AG09309 (cell line): ENCODE data around the gene ATP13A5.

Experiments used
- DNase-seq: peaks from one replicate; pipeline ENCODE4 v3.0.0-alpha.2; 2010; ENCODE audit warnings: low read depth
- H3K4me3 ChIP-seq: 2 replicates; pipeline ENCODE4 v1.5.1; 2011; ENCODE audit warnings: mild to moderate bottlenecking, low read depth, low read length, moderate library complexity; ENCODE audit not compliant: control insufficient read depth
- TF ChIP-seq, protein P1 (sequence below): IDR thresholded peaks from 2 replicates; pipeline ENCODE4 v1.5.1; 2011; ENCODE audit warnings: mild to moderate bottlenecking, low read depth, low read length, inconsistent platforms; ENCODE audit not compliant: insufficient read depth, control insufficient read depth; ENCODE audit errors: missing control alignments

ATP13A5 gene

DNA sequence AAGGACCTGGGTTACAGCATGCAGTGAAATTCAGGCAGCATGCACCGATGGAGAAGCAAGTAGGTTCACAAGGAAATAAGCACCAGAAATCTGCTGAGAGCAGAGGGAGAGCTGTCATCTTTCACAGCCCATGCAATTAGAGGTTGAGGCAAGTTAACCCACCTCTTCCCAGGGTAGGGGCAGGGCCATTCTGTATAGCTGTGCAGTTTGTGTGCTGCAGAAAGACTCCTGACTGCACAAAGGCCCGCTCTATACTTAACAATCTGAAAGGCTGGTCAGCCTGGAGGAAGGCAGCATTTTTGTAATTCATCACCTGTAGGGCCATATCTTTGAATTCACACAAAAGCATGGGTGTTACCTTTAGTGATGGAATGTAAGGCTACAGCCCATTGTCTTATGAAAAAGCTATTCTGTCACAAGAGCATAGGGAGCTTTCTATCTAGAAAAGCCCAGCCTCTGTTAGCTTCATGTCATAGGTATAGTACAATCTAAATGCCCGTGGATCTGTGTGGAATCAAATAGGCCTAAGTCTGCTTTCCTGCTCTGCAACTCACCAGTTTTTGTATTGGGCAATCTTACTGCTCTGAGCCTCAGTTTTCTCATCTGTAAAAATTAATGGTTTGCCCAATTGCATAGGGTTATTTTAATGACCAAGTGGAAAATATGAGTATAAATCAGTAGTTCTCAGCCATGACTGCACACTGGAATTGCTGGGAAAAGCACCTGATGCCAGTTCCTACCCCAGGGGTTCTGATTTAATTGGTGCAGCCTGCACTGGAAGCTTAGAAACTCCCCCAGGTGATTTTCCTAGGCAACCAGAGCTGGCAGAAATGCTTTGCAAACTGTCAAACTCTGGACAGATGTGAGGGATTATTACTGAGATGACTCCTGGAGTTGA lies 65.2 kb downstream of the ATP13A5 start:
- no peak for DNase-seq
- H3K4me3 ChIP-seq, result no peak overlapping the region
- TF ChIP-seq, protein P1, sequence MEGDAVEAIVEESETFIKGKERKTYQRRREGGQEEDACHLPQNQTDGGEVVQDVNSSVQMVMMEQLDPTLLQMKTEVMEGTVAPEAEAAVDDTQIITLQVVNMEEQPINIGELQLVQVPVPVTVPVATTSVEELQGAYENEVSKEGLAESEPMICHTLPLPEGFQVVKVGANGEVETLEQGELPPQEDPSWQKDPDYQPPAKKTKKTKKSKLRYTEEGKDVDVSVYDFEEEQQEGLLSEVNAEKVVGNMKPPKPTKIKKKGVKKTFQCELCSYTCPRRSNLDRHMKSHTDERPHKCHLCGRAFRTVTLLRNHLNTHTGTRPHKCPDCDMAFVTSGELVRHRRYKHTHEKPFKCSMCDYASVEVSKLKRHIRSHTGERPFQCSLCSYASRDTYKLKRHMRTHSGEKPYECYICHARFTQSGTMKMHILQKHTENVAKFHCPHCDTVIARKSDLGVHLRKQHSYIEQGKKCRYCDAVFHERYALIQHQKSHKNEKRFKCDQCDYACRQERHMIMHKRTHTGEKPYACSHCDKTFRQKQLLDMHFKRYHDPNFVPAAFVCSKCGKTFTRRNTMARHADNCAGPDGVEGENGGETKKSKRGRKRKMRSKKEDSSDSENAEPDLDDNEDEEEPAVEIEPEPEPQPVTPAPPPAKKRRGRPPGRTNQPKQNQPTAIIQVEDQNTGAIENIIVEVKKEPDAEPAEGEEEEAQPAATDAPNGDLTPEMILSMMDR, result no peak

GRCh38 chr3:193310914-193311723 lies 67.4 kb downstream of the ATP13A5 start:
- TF ChIP-seq, protein P1, result no peak
- no peak overlapping the region for H3K4me3 ChIP-seq
- DNase-seq, result no peak

DNA sequence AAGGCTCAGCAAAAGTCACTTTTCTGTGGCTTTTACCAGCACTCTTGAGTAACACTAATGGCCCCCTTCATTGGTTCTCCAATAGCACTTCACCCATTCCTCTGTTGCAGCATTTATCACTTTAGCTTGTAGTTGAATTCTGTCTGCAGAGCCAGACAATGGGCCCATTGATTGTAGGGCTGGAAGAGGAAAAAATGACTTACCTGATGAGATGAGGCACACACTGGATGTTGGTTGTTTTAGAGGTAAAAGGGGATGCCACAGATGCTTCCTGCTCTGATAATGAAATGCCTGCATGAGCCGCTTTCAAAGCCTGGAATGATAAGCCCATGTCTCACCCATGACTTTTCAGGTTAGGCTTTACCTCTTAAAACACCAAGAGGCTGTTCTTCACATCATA lies 73.2 kb downstream of the ATP13A5 start:
- TF ChIP-seq, protein P1, result no peak
- no peak overlapping the region for H3K4me3 ChIP-seq
- no peak for DNase-seq

DNA sequence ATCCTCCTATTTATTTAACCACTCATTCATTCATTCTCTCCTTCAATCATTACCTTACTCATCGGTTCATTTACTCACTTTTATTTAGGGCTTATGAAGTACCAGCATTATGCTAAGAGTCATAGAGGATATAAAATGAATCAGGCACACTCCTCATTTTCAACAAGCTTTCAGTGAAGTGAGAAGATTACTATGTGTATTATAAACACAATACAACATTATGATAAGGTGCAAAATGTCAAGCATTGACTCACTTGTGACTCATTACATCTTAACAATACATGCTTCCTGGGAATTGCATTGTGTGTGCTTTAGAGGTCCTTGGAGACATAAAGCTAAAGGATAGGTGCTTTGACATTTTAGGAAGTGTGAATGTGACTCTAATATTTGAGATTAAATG lies 77.1 kb downstream of the ATP13A5 start:
- H3K4me3 ChIP-seq, result no peak overlapping the region
- TF ChIP-seq, protein P1, result no peak
- no peak for DNase-seq

DNA sequence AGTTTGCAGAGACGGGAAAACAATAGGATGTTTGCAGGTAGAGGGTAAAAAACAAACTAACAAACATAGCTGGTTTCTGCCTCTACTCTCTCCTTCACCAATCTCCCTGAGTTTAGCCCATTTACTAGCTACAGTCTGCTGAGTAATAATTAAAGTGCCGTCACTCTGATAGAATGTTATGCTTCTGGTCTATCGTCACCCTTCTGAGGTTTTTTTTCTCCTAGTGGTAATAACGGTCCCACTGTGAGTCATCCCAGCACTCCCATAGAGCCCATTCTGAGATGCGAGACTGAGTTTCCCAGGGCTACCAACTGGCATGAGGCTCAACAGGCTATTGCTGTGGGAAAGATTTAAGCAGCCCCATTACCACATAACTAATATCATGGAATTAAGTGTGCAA lies 81.1 kb downstream of the ATP13A5 start:
- TF ChIP-seq, protein P1, result no peak
- H3K4me3 ChIP-seq, result no peak overlapping the region
- no peak for DNase-seq

DNA sequence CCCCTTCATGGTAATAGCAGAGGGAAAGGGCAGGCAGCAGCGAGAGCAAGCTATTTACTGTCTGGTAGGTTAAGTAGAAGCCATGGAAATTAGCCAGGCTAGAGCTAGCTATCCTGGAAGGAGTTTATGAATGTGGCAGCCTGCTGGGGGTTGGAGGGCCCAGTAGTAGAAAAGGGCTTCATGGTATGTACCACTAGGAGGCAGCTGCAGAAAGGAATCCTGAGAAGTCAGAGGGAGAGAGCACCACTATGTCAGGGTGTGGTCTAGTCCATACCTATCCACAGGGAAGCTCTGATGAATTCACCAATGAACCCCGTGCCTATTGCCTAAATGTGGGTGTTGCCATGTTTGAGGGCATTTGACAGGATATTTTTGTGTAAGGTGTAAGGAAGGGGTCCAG lies 82.6 kb downstream of the ATP13A5 start:
- TF ChIP-seq, protein P1, result no peak
- no peak overlapping the region for H3K4me3 ChIP-seq
- no peak for DNase-seq
